GM19463 (cell line): ENCODE data around the gene MAP1S.

Experiments used
- ATAC-seq: cut with Tn5 transposase; IDR thresholded peaks from one replicate; pipeline ENCODE4 v1.9.1; 2021; ENCODE audit warnings: mild to moderate bottlenecking, moderate library complexity; ENCODE audit not compliant: unreplicated experiment

MAP1S gene

GRCh38 chr19:17718947-17719711, at the start of gene MAP1S:
MAP1S (plus strand) TSS chr19:17719480; CDS start chr19:17719503, 23 bp downstream.
- ATAC-seq, result peak; percentile 73

GRCh38 chr19:17671906-17672305, 47.4 kb upstream of the MAP1S start:
- ATAC-seq, result no peak

DNA sequence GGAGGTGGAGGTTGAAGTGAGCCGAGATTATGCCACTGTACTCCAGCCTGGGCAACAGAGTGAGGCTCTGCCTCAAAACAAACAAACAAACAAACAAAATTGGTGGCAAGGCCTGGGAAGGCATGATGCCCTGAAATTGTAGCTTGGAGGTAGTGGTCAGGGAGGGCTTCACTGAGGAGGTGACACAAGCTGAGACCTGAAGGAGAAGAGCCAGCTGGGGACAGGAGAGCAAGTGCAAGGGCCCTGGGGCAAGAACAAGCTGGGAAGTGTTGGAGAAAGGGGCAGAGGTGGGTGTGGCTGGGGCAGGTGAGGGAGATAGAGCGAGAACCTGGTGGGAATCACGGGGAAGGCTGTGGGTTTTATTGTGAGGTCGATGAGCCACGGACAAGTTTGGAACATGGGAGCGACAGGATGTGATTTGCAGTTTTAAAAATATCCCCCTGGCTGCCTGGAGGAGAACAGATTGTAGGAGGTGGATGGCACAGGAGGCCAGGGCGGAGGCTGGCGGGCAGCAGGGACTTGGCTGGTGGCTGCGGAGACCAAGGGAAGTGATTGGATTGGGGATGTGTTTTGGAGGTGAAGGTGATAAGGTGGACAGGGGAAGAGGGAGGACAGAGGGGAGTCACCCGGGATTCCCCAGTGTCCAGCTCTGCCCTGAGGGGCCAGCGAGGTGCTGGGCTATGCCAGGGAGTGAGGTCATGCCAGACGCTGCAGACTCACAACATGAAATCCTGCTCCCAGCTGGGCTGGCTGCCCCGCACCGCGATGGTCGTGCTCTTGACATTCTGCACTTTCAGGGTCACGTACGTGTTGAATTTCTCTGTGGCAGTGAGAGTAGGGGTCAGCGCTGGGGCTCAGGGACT, 45.1 kb upstream of the MAP1S start:
- ATAC-seq, result no peak

DNA sequence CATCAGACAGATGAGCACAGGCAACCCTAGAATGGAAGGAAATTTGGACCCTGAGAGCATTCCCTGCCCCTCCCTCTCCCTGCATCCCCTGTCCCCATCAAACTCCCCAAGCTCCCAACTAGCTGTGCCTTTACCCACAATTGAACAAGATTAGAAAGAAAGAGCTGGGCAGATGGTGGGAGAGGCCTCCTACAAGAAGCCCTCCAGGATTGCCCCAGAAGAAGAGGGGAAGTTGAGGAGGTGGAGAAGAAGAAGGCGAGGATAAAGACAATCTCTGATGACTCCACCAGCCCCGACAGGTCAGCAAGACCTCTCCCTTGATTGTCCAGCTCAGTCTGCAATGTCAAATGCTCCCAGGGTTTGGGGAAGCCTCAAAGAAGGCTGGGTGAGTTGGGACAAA, 43.0 kb upstream of the MAP1S start:
- no peak for ATAC-seq

DNA sequence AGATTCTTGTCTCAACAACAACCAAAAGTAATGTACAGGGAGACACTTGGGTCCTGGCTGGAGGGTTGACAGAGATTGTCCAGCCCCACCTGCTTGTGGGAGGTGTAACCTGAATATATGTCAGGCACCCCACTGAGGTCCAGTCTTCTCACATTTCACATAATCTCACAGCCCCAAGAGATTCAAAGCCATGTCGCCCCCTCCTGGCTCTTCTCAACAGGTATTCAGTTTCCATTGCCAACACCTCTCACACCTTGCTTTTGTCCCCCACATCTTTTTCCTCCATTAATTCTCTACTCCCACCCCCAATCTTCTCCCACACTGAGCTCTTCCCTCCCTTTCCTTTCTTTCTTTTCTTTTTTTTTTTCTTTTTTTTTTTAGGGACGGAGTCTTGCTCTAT, 42.3 kb upstream of the MAP1S start:
- ATAC-seq, result no peak

DNA sequence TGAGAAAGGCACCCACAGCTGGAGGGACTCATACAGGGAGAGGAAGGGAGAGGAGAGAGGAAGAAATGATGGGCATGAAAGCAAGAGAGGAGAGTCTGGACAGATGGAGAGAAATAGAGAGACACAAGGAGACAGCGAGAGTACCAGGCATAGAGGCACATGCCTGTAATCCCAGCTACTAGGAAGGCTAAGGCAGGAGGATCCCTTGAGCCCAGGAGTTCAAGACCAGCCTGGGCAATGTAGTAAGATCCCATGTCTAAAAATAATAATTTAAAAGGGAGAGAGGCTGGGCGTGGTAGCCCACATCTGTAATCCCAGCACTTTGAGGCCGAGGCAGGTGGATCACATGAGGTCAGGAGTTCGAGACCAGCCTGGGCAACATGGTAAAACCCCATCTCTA, 40.4 kb upstream of the MAP1S start:
- ATAC-seq, result no peak

DNA sequence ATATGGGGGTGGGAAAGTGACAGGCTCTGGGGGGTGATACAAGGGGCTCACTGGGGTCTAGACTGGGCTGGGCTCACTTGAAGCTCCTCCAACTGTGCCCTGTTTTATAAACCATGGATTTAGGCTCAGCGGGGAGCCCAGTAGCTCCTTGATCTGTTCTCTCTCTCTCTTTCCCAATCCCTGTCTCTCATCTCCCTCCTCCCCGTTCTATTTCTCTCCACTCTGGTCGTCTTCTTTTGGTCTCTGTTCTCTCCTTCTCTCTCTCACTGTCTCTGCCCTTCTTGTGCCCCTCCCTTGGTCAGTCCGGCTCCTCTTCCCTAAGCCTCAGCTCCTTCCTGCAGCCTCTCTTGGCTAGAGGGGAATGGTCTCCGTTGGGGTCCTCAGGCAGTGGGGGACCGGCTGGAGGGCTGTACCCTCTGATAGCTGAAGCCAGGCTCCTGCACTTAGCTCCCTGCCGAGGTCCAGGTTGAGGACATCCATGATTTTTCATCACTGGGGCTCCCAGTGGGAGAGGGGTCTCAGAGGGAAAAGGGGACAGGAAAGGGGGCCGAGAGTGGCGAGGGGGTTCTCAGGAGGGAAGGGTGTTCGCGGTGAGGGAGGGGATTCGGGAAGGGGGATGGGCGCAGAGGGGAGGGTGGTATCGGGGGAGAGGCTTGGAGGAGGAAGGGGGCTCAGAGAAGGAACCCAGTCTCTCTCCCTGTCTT, 39.6 kb upstream of the MAP1S start:
- ATAC-seq, result no peak

DNA sequence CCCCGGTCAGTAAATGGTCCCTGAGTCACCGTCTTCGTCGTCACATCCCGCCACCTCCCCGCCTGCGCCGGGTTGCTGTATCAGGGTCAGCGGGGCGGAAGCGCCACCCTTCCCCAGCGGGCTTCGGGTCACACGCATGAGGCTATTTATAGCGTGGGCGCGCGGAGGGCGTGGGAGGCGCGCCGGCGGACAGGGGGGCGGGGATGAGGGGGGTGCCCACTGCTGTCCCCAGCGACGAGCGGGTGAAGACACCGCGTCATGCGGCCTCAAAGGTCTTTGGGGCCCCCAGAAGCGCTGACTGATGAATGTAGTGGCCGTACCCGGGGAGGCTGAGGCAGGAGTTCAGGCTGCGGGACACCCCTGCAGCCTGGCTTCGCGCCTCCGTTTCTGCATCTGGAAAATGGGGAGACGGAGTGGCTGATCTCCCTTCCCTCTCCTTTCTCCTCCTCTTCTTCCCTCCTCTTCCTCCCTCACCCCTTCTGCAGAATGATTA, 39.0 kb upstream of the MAP1S start:
- no peak for ATAC-seq

DNA sequence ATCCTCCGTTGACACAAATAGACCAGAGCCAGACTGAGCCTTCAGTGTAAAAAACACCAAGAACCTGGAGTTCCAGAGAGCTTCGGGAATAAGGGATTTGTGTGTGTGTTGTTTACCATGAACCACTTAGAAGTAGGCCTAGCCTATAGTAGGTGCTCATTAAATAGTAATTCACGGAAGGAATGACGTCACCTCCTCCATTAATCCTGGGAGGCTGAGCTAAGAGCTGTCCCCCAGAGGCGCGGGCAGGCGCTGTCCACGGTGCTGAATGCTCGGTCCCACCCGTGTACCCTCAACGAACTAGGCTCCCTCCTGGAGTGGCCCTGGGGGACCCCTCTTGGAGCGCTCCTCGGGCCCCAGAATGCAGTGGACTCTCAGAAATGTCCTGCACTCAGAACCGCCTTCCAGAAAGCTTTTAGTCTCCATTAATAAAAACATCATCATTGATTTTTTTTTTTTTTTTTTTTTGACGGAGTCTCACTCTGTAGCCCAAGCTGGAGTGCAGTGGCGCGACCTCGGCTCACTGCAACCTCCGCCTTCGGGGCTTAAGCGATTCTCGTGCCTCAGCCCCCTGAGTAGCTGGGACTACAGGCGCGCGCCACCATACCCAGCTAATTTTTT, 37.7 kb upstream of the MAP1S start:
- no peak for ATAC-seq

GRCh38 chr19:17682273-17682672, 37.0 kb upstream of the MAP1S start:
- no peak for ATAC-seq

- no peak for ATAC-seq
Measured at GRCh38 chr19:17683078-17683477, 36.2 kb upstream of the MAP1S start.

DNA sequence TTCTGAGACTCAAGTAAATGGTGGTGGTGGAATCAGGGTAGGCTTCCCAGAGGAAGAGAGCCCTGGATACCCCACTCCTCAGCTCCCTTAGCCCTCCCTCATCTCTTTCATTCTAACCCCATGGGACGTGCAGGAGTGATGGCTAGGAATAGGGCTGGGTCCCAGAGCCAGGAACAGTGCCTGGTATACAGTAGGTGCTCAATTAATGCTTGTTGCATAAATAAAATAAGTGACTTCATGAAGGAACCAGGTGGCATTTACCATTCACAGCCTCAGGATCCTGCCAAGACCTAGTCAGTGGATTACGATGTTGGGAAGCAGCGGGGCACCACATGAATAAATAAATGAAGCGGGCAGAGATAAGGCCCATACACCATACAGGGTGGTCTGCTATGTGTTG, 35.0 kb upstream of the MAP1S start:
- ATAC-seq, result no peak

GRCh38 chr19:17685451-17686022, 33.7 kb upstream of the MAP1S start:
- ATAC-seq, result no peak

- no peak for ATAC-seq
Measured at GRCh38 chr19:17686023-17686521, 33.2 kb upstream of the MAP1S start.

- no peak for ATAC-seq
Measured at GRCh38 chr19:17686592-17687024, 32.7 kb upstream of the MAP1S start.

DNA sequence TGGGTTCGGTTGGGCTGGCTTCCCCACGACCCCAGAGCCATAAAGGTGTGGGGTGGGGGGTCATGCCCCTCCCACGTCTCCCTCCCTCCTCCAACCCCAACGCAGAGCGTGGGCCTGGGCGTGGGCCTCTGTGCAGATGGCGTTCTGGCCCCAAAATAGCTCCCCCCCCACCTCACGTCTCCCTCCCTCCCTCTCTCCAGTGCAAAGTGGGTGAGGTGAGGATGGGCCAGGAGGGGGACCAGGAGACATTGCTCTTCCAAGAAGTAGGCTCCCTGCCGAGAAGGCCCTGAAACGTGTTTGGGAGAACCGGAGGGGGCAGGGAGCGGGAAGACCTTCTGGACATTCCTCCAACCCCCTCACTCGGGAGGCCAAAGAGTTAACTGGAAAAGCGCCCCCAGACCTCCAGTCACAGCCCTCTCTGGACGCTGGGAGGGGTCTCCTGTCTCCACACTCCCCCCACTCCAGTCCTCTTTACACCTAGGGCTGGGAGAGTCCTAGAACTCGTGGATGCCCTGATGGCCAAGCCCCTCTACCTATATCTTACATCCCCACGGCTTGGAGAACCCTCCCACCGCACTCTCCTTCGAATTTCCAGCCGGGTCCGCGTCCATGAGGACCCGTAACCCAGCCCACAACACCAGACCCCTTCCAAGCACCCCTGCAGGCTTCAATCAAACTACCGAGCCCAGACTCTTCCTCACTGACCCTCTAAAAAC, 32.0 kb upstream of the MAP1S start:
- ATAC-seq, result no peak

GRCh38 chr19:17687857-17688784, 31.2 kb upstream of the MAP1S start, which contains the start of gene UNC13A:
UNC13A (minus strand) TSS chr19:17688354; CDS start chr19:17688199, 155 bp downstream.
- ATAC-seq, result no peak

DNA sequence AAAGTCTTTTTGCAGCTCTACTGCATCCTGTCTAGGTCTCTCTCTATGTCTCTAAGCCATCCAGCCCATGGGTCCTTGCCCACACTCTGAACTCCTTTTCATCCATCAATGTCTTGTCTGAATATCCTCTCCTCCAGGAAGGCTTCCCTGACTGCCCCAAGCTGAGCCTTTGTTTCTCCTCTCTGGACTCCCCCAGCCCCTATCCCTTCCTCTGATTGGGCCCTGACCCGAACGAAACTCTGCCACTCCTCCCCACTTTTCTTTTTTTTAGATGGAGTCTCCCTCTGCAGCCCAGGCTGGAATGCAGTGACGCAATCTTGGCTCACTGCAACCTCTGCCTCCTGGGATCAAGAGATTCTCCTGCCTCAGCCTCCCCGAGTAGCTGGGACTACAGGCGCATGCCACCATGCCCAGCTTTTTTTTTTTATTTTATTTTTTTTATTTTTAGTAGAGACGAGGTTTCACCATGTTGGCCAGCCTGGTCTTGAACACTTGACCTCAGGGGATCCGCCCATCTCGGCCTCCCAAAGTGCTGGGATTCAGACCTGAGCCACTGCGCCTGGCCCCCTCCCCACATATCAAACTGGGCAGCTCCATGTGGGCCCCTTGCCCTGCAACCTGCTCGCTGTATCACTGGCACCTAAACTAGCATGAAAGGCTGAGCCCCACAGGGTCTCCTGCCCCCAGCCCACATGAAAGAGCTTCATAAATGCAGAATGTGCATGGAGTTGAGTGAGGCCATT, 30.3 kb upstream of the MAP1S start:
- no peak for ATAC-seq
